ENCODE data around the gene UGT1A6. TPM values are rescaled to one million over a fixed set of nuclear protein-coding genes. Genes with fewer than 3 reads are reported as not detected.
"Not testable (repeated sequence)": the region's sequence is repeated elsewhere in the genome, so short reads cannot be mapped to it uniquely, and the experiment has no call there.

UGT1A6 gene
- total RNA-seq, 4 donors from 2014 or later: 0.31 TPM; not detected in 3

- Histone ChIP-seq H3K27me3 (no peaks in the 10 kb centered on the region), H3K27ac (no peak overlapping the region), H3K36me3 (no peaks in the 10 kb centered on the region), H3K9me3 (no peaks in the 10 kb centered on the region), H3K4me1 (no peaks in the 10 kb centered on the region), H3K4me3 (no peak overlapping the region)
- no peak for ATAC-seq
- no peak for TF ChIP-seq POLR2A (IDR thresholded peaks at IDR 0.05)
- in situ Hi-C loops (cut with MboI; ENCODE audit: low sequenced_read_pairs in 4 of 4): no loop called here
- intact Hi-C loops (cut with DNase I; ENCODE audit: low total_unique reads): no loop called here
- DNase-seq: no peak
Measured at GRCh38 chr2:233747283-233747544, 54.5 kb downstream of the UGT1A6 start.

- intact Hi-C loops (cut with DNase I; ENCODE audit: low total_unique reads); DNase-seq; in situ Hi-C loops (cut with MboI; ENCODE audit: low sequenced_read_pairs in 4 of 4); H3K4me3 ChIP-seq; H3K9me3 ChIP-seq; H3K27ac ChIP-seq; H3K36me3 ChIP-seq; H3K4me1 ChIP-seq; H3K27me3 ChIP-seq; ATAC-seq: not testable (repeated sequence)
Measured at GRCh38 chr2:233750689-233751088, 58.0 kb downstream of the UGT1A6 start.

GRCh38 chr2:233751212-233752009 is 58.7 kb downstream of the UGT1A6 start:
- H3K36me3 ChIP-seq; DNase-seq; H3K4me3 ChIP-seq; ATAC-seq; H3K9me3 ChIP-seq; H3K27ac ChIP-seq; in situ Hi-C loops (cut with MboI; ENCODE audit: low sequenced_read_pairs in 4 of 4); H3K27me3 ChIP-seq; intact Hi-C loops (cut with DNase I; ENCODE audit: low total_unique reads); H3K4me1 ChIP-seq: not testable (repeated sequence)

- in situ Hi-C loops (cut with MboI; ENCODE audit: low sequenced_read_pairs in 4 of 4) (no loop called here), intact Hi-C loops (cut with DNase I; ENCODE audit: low total_unique reads) (no loop called here)
- H3K4me1 ChIP-seq: no peaks in the 10 kb centered on the region
- ATAC-seq: no peak
- TF ChIP-seq CTCF (IDR thresholded peaks at IDR 0.05 in 4 of 5, conservative IDR thresholded peaks at IDR 0.05 in 1 of 5) (no peak), POLR2A (IDR thresholded peaks at IDR 0.05) (no peak)
- H3K4me3 ChIP-seq: no peak overlapping the region
- no peaks in the 10 kb centered on the region for H3K9me3 ChIP-seq
- no peaks in the 10 kb centered on the region for H3K36me3 ChIP-seq
- no peak for DNase-seq
- no peaks in the 10 kb centered on the region for H3K27me3 ChIP-seq
- no peak overlapping the region for H3K27ac ChIP-seq
Measured at GRCh38 chr2:233754872-233755611, 62.4 kb downstream of the UGT1A6 start.

- Histone ChIP-seq H3K4me1 (no peaks in the 10 kb centered on the region), H3K4me3 (no peak overlapping the region), H3K36me3 (no peaks in the 10 kb centered on the region), H3K9me3 (no peaks in the 10 kb centered on the region), H3K27ac (no peak overlapping the region), H3K27me3 (no peaks in the 10 kb centered on the region)
- ATAC-seq: no peak
- in situ Hi-C loops (cut with MboI; ENCODE audit: low sequenced_read_pairs in 4 of 4): no loop called here
- TF ChIP-seq CTCF (IDR thresholded peaks at IDR 0.05 in 4 of 5, conservative IDR thresholded peaks at IDR 0.05 in 1 of 5) (no peak), POLR2A (IDR thresholded peaks at IDR 0.05) (no peak)
- DNase-seq: no peak
- intact Hi-C loops (cut with DNase I; ENCODE audit: low total_unique reads): no loop called here
Measured at GRCh38 chr2:233756429-233757081, 63.9 kb downstream of the UGT1A6 start.

- H3K4me1 ChIP-seq: no peaks in the 10 kb centered on the region
- H3K27ac ChIP-seq: no peak overlapping the region
- intact Hi-C loops (cut with DNase I; ENCODE audit: low total_unique reads): no loop called here
- TF ChIP-seq CTCF (IDR thresholded peaks at IDR 0.05 in 4 of 5, conservative IDR thresholded peaks at IDR 0.05 in 1 of 5): no peak
- TF ChIP-seq POLR2A (IDR thresholded peaks at IDR 0.05): no peak
- no peaks in the 10 kb centered on the region for H3K27me3 ChIP-seq
- H3K4me3 ChIP-seq: no peak overlapping the region
- in situ Hi-C loops (cut with MboI; ENCODE audit: low sequenced_read_pairs in 4 of 4): no loop called here
- ATAC-seq: no peak
- H3K36me3 ChIP-seq: no peaks in the 10 kb centered on the region
- H3K9me3 ChIP-seq: no peaks in the 10 kb centered on the region
- DNase-seq: no peak
Measured at GRCh38 chr2:233758141-233758540, 65.5 kb downstream of the UGT1A6 start.
